ENCODE results near the gene KIF25.
"Not testable (repeated sequence)": the region's sequence is repeated elsewhere in the genome, so short reads cannot be mapped to it uniquely, and the experiment has no call there.

- TF ChIP-seq BHLHE40 (IDR thresholded peaks at IDR 0.05; ENCODE audit: low read depth, low read length); CBX2 (IDR thresholded peaks at IDR 0.05; ENCODE audit: borderline replicate concordance, low read depth); RCOR1 (IDR thresholded peaks at IDR 0.05; ENCODE audit: low read depth, low read length): not testable (repeated sequence)
- TF ChIP-seq, protein P1, sequence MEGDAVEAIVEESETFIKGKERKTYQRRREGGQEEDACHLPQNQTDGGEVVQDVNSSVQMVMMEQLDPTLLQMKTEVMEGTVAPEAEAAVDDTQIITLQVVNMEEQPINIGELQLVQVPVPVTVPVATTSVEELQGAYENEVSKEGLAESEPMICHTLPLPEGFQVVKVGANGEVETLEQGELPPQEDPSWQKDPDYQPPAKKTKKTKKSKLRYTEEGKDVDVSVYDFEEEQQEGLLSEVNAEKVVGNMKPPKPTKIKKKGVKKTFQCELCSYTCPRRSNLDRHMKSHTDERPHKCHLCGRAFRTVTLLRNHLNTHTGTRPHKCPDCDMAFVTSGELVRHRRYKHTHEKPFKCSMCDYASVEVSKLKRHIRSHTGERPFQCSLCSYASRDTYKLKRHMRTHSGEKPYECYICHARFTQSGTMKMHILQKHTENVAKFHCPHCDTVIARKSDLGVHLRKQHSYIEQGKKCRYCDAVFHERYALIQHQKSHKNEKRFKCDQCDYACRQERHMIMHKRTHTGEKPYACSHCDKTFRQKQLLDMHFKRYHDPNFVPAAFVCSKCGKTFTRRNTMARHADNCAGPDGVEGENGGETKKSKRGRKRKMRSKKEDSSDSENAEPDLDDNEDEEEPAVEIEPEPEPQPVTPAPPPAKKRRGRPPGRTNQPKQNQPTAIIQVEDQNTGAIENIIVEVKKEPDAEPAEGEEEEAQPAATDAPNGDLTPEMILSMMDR (IDR thresholded peaks at IDR 0.05): not testable (repeated sequence)
Observed at GRCh38 chr6:168077401-168077800, 79.9 kb downstream of the KIF25 start.

Measured in A549 (cell line).